CD4-positive, alpha-beta memory T cell (primary cell): ENCODE data around the gene MYOD1. TPM values are rescaled to one million over a fixed set of nuclear protein-coding genes. Genes with fewer than 3 reads are reported as not detected.

Experiments used
- CTCF ChIA-PET: fragments of 350-600 bp; sonication (Branson Sonifier 250); formaldehyde crosslinking; loops from one replicate; lab custom pipeline; 2021; ENCODE audit warnings: inconsistent platforms; ENCODE audit not compliant: partially characterized antibody; lab: Charles Lee
- POLR2A ChIA-PET: fragments of 350-600 bp; sonication (Branson Sonifier 250); formaldehyde crosslinking; loops from one replicate; lab custom pipeline; 2021; ENCODE audit not compliant: partially characterized antibody; lab: Charles Lee
- DNase-seq, 5 donors: peaks; one replicate each; pipeline versions ENCODE4 v3.0.0 to v3.0.0-alpha.2; 2020 to 2022; ENCODE audit warnings: mixed read lengths in 1 of 5
- H3K27ac ChIP-seq: one replicate; pipeline ENCODE4 v1.7.0; 2013; ENCODE audit warnings: low read depth, low read length
- H3K27me3 ChIP-seq: 2 replicates; pipeline ENCODE4 v1.7.0; 2013; ENCODE audit warnings: mild to moderate bottlenecking, low read length, moderate library complexity; ENCODE audit not compliant: insufficient read depth
- H3K36me3 ChIP-seq: 2 replicates; pipeline ENCODE4 v1.7.0; 2013; ENCODE audit warnings: mild to moderate bottlenecking, low read length, moderate library complexity; ENCODE audit not compliant: insufficient read depth
- H3K4me1 ChIP-seq: 2 replicates; pipeline ENCODE4 v1.7.0; 2013; ENCODE audit warnings: mild to moderate bottlenecking, low read length, moderate library complexity; ENCODE audit not compliant: insufficient read depth
- H3K4me3 ChIP-seq, 2 donors: one replicate each; pipeline ENCODE4 v1.7.0; 2013; ENCODE audit warnings: low read length in 2 of 2, mild to moderate bottlenecking in 1 of 2
- H3K9me3 ChIP-seq, 2 donors: one replicate each; pipeline ENCODE4 v1.7.0; 2013; ENCODE audit warnings: low read length in 2 of 2, control low read depth in 1 of 2; ENCODE audit not compliant: control insufficient read depth in 1 of 2
- H3K27ac Mint-ChIP-seq, 7 donors: one replicate each; pipeline ENCODE4 v1.8.0; 2020 to 2021; ENCODE audit warnings: mixed read lengths in 7 of 7, mild to moderate bottlenecking in 6 of 7, inconsistent platforms in 3 of 7, moderate library complexity in 3 of 7
- H3K27me3 Mint-ChIP-seq, 2 donors: one replicate each; pipeline ENCODE4 v1.8.0; 2020 to 2021; ENCODE audit warnings: mixed read lengths in 2 of 2
- H3K36me3 Mint-ChIP-seq, 2 donors: one replicate each; pipeline ENCODE4 v1.8.0; 2020 to 2021; ENCODE audit warnings: mixed read lengths in 2 of 2, inconsistent platforms in 1 of 2, mild to moderate bottlenecking in 1 of 2
- H3K4me1 Mint-ChIP-seq, 4 donors: one replicate each; pipeline ENCODE4 v1.8.0; 2020 to 2021; ENCODE audit warnings: mixed read lengths in 4 of 4, mild to moderate bottlenecking in 1 of 4
- H3K4me3 Mint-ChIP-seq, 8 donors: one replicate each; pipeline ENCODE4 v1.8.0; 2020 to 2021; ENCODE audit warnings: mixed read lengths in 8 of 8, mild to moderate bottlenecking in 7 of 8, moderate library complexity in 6 of 8, inconsistent platforms in 3 of 8
- H3K9me3 Mint-ChIP-seq, 8 donors: one replicate each; pipeline ENCODE4 v1.8.0; 2020 to 2021; ENCODE audit warnings: mixed read lengths in 8 of 8, mild to moderate bottlenecking in 5 of 8, inconsistent platforms in 3 of 8, moderate library complexity in 1 of 8
- intact Hi-C: fragments of 100-400 bp; cut with micrococcal nuclease; formaldehyde crosslinking; loops from one replicate; pipeline ENCODE4 v1.15.1; 2023
- polyA plus RNA-seq, 2 donors: library from polyadenylated mRNA; unstranded; fragments of 300-500 nt; fragmentation: Illumina TruSeq; gene quantifications; one replicate each; pipeline ENCODE4 v1.2.3, GENCODE V29; 2021
- total RNA-seq, 2 experiments: library from RNA; stranded (reverse); gene quantifications; one replicate each; pipeline ENCODE4 v1.2.3, GENCODE V29; 2021

Gene MYOD1
- total and polyA plus RNA-seq, 4 experiments from 2014 or later = not detected

DNA sequence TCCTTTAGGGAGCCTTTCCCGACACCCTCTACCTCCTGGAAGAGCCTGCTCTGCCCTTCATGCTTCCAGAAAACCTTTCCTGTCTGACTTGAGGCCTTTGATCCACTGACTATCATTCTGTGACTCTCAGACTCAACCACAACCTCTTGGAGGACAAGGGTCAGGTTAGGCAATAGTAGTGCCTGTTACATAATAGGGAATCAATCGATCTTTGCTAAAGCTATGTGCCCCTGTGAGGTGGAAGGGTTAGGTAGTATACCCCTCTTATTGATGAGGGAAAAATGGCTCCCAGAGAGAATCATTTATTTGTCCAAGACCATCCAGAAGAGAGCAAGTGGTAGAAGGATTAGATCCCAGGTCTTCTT, 31.4 kb downstream of the MYOD1 start:
- no peaks in the 10 kb centered on the region for H3K36me3 Mint-ChIP-seq
- H3K4me1 ChIP-seq = no peaks in the 10 kb centered on the region
- H3K27ac Mint-ChIP-seq = no peak overlapping the region
- no peaks in the 10 kb centered on the region for H3K27me3 ChIP-seq
- no peaks in the 10 kb centered on the region for H3K9me3 ChIP-seq
- H3K4me3 Mint-ChIP-seq = no peak overlapping the region
- no peaks in the 10 kb centered on the region for H3K36me3 ChIP-seq
- H3K27ac ChIP-seq = no peak overlapping the region
- no peaks in the 10 kb centered on the region for H3K9me3 Mint-ChIP-seq
- ChIA-PET CTCF (no interaction called here), POLR2A (no interaction called here)
- H3K4me3 ChIP-seq = no peak overlapping the region
- no peaks in the 10 kb centered on the region for H3K4me1 Mint-ChIP-seq
- H3K27me3 Mint-ChIP-seq = peaks cover 15 to 28% of the 10 kb centered on the region in 2 donors
- DNase-seq = no peak
- intact Hi-C loops = no loop called here

DNA sequence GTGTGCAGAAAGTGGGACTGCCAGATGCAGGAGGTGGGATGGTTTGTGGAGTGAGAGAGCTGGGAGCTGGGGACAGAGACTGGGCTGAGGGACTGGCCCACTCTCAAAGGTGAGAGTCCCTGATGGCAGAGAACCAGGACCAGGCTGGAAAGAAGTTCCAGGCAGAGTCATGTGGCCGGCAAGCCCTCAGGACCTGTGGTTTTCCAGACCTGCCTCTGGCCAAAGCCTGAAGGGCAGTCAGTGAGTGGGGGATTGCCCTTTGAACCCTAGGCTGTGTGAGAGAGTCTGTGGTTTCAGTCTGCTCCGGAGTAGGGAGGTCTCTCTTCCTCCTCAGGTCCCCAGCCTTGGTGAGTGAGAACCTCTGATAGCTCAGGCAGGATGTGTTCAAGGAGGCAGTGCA, 32.2 kb downstream of the MYOD1 start:
- POLR2A ChIA-PET = no interaction called here
- intact Hi-C loops = no loop called here
- H3K27me3 ChIP-seq = no peaks in the 10 kb centered on the region
- CTCF ChIA-PET = interaction anchor here (1.2 kb wide), 1 partner anchor 21 kb away, joined by 3 read pairs; no protein-coding TSS in a partner anchor
- H3K36me3 ChIP-seq = no peaks in the 10 kb centered on the region
- H3K27ac ChIP-seq = no peak overlapping the region
- H3K4me3 Mint-ChIP-seq = no peak overlapping the region
- H3K4me1 Mint-ChIP-seq = no peaks in the 10 kb centered on the region
- no peak overlapping the region for H3K27ac Mint-ChIP-seq
- no peaks in the 10 kb centered on the region for H3K4me1 ChIP-seq
- H3K27me3 Mint-ChIP-seq = peaks cover 17 to 25% of the 10 kb centered on the region in 2 donors
- no peak for DNase-seq
- H3K4me3 ChIP-seq = no peak overlapping the region
- H3K36me3 Mint-ChIP-seq = no peaks in the 10 kb centered on the region
- H3K9me3 Mint-ChIP-seq = no peaks in the 10 kb centered on the region
- H3K9me3 ChIP-seq = no peaks in the 10 kb centered on the region

DNA sequence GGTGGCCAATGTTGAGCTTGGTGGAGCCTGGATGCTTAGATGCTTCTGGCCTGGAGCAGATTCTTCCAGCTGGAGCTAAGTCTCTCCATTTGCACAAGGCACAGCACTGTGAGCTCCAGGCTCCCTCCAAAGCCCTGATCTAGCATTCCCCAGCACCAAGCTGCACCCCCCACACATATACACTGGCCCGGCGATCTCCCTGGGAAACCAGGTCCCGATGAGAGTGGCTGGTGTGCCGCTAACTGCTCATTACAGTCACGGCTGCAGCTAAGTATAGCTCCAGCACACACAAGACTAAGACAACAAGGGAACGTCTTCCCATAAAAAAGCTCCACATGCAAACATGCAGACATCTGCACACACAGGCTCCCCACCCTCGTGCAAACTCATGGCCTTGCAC, 32.8 kb downstream of the MYOD1 start:
- DNase-seq = no peak
- no peak overlapping the region for H3K4me3 ChIP-seq
- intact Hi-C loops = no loop called here
- no peak overlapping the region for H3K27ac Mint-ChIP-seq
- H3K27me3 ChIP-seq = no peaks in the 10 kb centered on the region
- no peaks in the 10 kb centered on the region for H3K4me1 ChIP-seq
- CTCF ChIA-PET = interaction anchor here (1.2 to 1.3 kb wide), 2 partner anchors 11 to 21 kb away, joined by 3 read pairs; no protein-coding TSS in a partner anchor
- H3K36me3 Mint-ChIP-seq = no peaks in the 10 kb centered on the region
- H3K9me3 Mint-ChIP-seq = no peaks in the 10 kb centered on the region
- no peaks in the 10 kb centered on the region for H3K9me3 ChIP-seq
- POLR2A ChIA-PET = no interaction called here
- no peak overlapping the region for H3K27ac ChIP-seq
- no peaks in the 10 kb centered on the region for H3K36me3 ChIP-seq
- no peaks in the 10 kb centered on the region for H3K4me1 Mint-ChIP-seq
- no peak overlapping the region for H3K4me3 Mint-ChIP-seq
- peaks cover 17 to 21% of the 10 kb centered on the region in 2 donors for H3K27me3 Mint-ChIP-seq

DNA sequence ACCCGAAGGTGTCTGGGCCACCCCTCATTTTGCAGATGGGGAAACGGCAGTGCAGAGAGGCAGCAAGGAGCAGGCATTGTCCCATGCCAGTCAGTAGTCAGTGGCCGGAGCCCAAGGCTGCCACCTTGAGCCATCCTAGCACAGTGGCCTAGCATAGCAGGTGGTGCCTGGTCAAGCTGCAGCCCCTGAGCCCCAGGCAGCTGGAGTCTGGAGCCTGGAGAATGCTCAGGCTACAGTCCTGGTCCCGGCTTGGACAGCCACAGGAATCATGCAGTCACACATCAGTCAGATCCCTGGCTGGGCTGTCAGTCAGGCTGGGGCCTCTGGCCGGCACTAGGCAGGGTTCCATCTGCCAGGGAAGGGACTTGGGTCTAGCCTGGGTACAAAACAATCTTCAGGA, 33.8 kb downstream of the MYOD1 start:
- DNase-seq = no peak

DNA sequence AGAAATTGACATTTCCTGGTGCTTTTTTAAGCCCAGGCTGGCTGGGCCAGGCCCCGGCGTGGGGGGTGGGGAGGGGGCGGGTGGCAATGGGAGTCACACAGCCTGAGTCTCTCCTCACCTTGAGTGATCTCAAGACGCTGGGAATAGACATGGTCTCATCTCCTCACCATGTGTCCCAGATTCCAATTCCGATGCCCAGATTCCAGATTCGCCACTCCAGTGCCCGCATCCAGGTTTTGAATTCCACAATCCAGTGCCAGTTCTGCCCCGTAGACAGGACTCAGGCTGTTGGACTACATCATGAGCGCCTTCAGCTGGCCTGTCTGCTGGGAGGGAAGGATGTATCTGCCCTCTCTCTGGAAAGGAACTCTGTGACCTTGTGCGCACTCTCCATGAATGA, 34.3 kb downstream of the MYOD1 start:
- Histone ChIP-seq H3K27ac (no peak overlapping the region), H3K4me3 (no peak overlapping the region), H3K9me3 (no peaks in the 10 kb centered on the region), H3K36me3 (no peaks in the 10 kb centered on the region), H3K27me3 (no peaks in the 10 kb centered on the region), H3K4me1 (no peaks in the 10 kb centered on the region)
- intact Hi-C loops = no loop called here
- Mint-ChIP-seq H3K27ac (no peak overlapping the region), H3K4me1 (no peaks in the 10 kb centered on the region), H3K9me3 (no peaks in the 10 kb centered on the region), H3K4me3 (no peak overlapping the region), H3K27me3 (peaks cover 13 to 16% of the 10 kb centered on the region in 2 donors), H3K36me3 (no peaks in the 10 kb centered on the region)
- POLR2A ChIA-PET = no interaction called here
- CTCF ChIA-PET = no interaction called here
- no peak for DNase-seq

More for the DNA sequence above, 33.8 kb downstream of the MYOD1 start:
- Histone ChIP-seq H3K27ac (no peak overlapping the region), H3K9me3 (no peaks in the 10 kb centered on the region), H3K27me3 (no peaks in the 10 kb centered on the region), H3K4me3 (no peak overlapping the region), H3K4me1 (no peaks in the 10 kb centered on the region), H3K36me3 (no peaks in the 10 kb centered on the region)
- ChIA-PET POLR2A (no interaction called here), CTCF (interaction anchor here (1.3 kb wide), 1 partner anchor 12 kb away, joined by 3 read pairs; no protein-coding TSS in a partner anchor)
- H3K9me3 Mint-ChIP-seq = no peaks in the 10 kb centered on the region
- intact Hi-C loops = no loop called here
- no peaks in the 10 kb centered on the region for H3K4me1 Mint-ChIP-seq
- no peaks in the 10 kb centered on the region for H3K36me3 Mint-ChIP-seq
- H3K27ac Mint-ChIP-seq = no peak overlapping the region
- no peak overlapping the region for H3K4me3 Mint-ChIP-seq
- H3K27me3 Mint-ChIP-seq = peaks cover 14 to 17% of the 10 kb centered on the region in 2 donors

DNA sequence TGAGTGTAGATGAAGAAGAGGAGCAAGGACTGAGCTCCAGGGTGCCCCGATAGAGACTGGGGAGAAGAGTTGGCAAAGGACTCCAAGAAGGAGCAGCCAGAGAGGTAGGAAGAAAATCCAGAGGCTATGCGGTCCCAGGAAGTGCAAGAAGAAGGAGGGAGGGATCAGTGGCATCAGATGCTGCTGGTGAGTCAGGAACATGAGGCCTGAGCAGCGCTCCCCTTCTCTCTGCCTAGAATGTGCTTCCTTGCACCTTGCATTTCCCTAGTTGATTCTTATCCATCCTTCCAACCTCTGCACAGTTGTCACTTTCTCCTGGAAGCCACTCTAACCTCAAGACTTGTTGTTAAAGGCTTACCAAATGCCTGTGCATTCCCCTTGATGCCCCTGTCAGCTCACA, 36.5 kb downstream of the MYOD1 start:
- POLR2A ChIA-PET = no interaction called here
- intact Hi-C loops = no loop called here

DNA sequence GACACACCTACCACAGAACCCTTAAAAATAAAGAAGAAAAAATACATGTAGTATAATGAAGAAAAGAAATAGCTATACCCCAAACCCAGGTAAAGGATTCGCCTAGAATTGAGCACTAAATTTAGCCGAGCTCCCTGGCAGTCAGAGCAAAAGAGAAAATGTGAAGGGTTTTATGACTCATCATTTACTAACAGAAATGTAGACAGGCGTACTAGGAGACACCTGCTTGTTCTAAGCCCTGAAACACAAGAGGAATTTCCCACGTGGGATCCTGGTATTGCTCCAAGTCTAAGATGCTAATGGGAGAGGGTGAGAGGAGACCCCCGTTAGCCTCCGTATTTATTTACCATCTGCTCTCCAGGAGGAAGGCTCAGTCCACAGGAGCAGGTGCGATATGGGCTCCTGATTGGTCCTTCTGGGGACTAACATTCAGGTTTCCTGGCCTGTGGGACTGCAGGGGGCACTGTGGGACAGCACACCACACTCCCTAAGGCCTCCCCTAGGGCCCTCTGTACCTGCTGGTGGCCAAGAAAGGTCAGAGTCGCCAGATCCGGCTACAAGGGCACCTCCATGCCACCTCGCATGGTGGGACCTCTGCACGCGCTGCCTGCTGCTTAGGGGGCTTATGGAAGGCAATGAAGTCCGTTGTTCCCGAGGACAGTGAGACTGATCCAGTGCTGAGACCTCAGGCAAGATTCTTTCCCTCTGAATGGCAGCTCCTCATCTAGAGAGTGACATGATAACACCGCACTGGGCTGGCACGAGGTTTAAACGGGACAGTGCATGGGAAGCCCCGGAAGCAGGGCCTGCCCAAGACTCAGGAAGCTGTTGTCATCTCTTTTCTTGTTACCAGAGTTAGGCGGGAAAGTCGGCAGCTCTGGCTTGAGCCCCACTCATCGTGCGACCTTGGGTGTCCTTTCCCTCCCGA, 41.0 kb downstream of the MYOD1 start:
- intact Hi-C loops = no loop called here
- no peak overlapping the region for H3K4me3 Mint-ChIP-seq

More for the DNA sequence above, 36.5 kb downstream of the MYOD1 start:
- no peak for DNase-seq
- no peaks in the 10 kb centered on the region for H3K9me3 Mint-ChIP-seq
- Histone ChIP-seq H3K4me1 (no peaks in the 10 kb centered on the region), H3K27ac (no peak overlapping the region), H3K36me3 (no peaks in the 10 kb centered on the region), H3K27me3 (no peaks in the 10 kb centered on the region), H3K4me3 (no peak overlapping the region), H3K9me3 (no peaks in the 10 kb centered on the region)
- no peak overlapping the region for H3K4me3 Mint-ChIP-seq
- H3K27me3 Mint-ChIP-seq = peaks cover 9 to 15% of the 10 kb centered on the region in 2 donors
- no peaks in the 10 kb centered on the region for H3K36me3 Mint-ChIP-seq
- no peak overlapping the region for H3K27ac Mint-ChIP-seq
- CTCF ChIA-PET = no interaction called here
- H3K4me1 Mint-ChIP-seq = no peaks in the 10 kb centered on the region

More for the DNA sequence above, 41.0 kb downstream of the MYOD1 start:
- POLR2A ChIA-PET = no interaction called here
- H3K27me3 ChIP-seq = no peaks in the 10 kb centered on the region
- CTCF ChIA-PET = interaction anchor here (0.9 kb wide), 1 partner anchor 29 kb away, joined by 3 read pairs; no protein-coding TSS in a partner anchor
- no peak overlapping the region for H3K27ac ChIP-seq
- no peaks in the 10 kb centered on the region for H3K36me3 ChIP-seq
- Mint-ChIP-seq H3K27me3 (peaks cover 1 to 5% of the 10 kb centered on the region in 2 donors), H3K4me1 (no peaks in the 10 kb centered on the region), H3K9me3 (no peaks in the 10 kb centered on the region), H3K27ac (no peak overlapping the region), H3K36me3 (no peaks in the 10 kb centered on the region)
- no peak overlapping the region for H3K4me3 ChIP-seq
- no peak for DNase-seq
- no peaks in the 10 kb centered on the region for H3K4me1 ChIP-seq
- H3K9me3 ChIP-seq = no peaks in the 10 kb centered on the region
